ENCODE data around the gene SZRD1.
A peak's percentile ranks its signal among the peaks of the same experiment; 100 is the strongest.
"Not testable (repeated sequence)": the region's sequence is repeated elsewhere in the genome, so short reads cannot be mapped to it uniquely, and the experiment has no call there.

The SZRD1 gene

GRCh38 chr1:16366722-16367257, at the start of gene SZRD1:
TSS of gene SZRD1 (plus strand) at chr1:16367242. CDS start at chr1:16367258, 16 bp downstream.
- peak; percentile 98 to 99 for DNase-seq

- peak; percentile 46 to 49 for DNase-seq
Measured at GRCh38 chr1:16318555-16318954, 48.5 kb upstream of the SZRD1 start.

GRCh38 chr1:16321176-16321867, 45.7 kb upstream of the SZRD1 start:
- peak in 1 of 2 donors; percentile 17 for DNase-seq

GRCh38 chr1:16324456-16324890, 42.6 kb upstream of the SZRD1 start:
- no peak for DNase-seq

- DNase-seq = no peak
Measured at GRCh38 chr1:16326833-16327404, 40.1 kb upstream of the SZRD1 start.

- DNase-seq = no peak
Measured at GRCh38 chr1:16334655-16335340, 32.2 kb upstream of the SZRD1 start.

GRCh38 chr1:16338961-16339360, 28.1 kb upstream of the SZRD1 start:
- no peak for DNase-seq

GRCh38 chr1:16340673-16341072, 26.4 kb upstream of the SZRD1 start:
- no peak for DNase-seq

GRCh38 chr1:16342331-16343062, 24.5 kb upstream of the SZRD1 start:
- peak; percentile 80 to 88 for DNase-seq

GRCh38 chr1:16343276-16343675, 23.8 kb upstream of the SZRD1 start:
- not testable (repeated sequence) for DNase-seq

GRCh38 chr1:16348414-16349182, 18.4 kb upstream of the SZRD1 start:
- peak; percentile 87 to 97 for DNase-seq

GRCh38 chr1:16349847-16350406, 17.1 kb upstream of the SZRD1 start:
- DNase-seq = peak in 1 of 2 donors; percentile 60

- no peak for DNase-seq
Measured at GRCh38 chr1:16351456-16351993, 15.5 kb upstream of the SZRD1 start.

- peak; percentile 88 to 94 for DNase-seq
Measured at GRCh38 chr1:16351994-16352841, 14.8 kb upstream of the SZRD1 start, which contains the start of gene FBXO42. TSS of gene FBXO42 (minus strand) at chr1:16352480. CDS start at chr1:16315418, 37,062 bp downstream.

GRCh38 chr1:16352842-16353535, 14.1 kb upstream of the SZRD1 start:
- no peak for DNase-seq

GRCh38 chr1:16354619-16355018, 12.4 kb upstream of the SZRD1 start:
- DNase-seq = no peak

- no peak for DNase-seq
Measured at GRCh38 chr1:16356867-16357266, 10.2 kb upstream of the SZRD1 start.

- not testable (repeated sequence) for DNase-seq
Measured at GRCh38 chr1:16365146-16365498, 1.9 kb upstream of the SZRD1 start.

- peak; percentile 95 to 98 for DNase-seq
Measured at GRCh38 chr1:16367258-16367967, 371 bp downstream of the SZRD1 start.
